PC-9 (cell line): ENCODE results near the gene KMT2A.
"Not testable (repeated sequence)": the region's sequence is repeated elsewhere in the genome, so short reads cannot be mapped to it uniquely, and the experiment has no call there.

Source experiments
- EZH2 ChIP-seq: fragments of 200-600 bp; sonication (generic); IDR thresholded peaks from 2 replicates; pipeline ENCODE4 v1.8.0; 2017; ENCODE audit warnings: antibody characterized with exemption, low read depth
- TF ChIP-seq, protein P1 (sequence below): fragments of 200-600 bp; sonication (generic); conservative IDR thresholded peaks from 2 replicates; pipeline ENCODE4 v1.6.1; 2017; ENCODE audit warnings: mixed run types, antibody characterized with exemption, mild to moderate bottlenecking, moderate library complexity

GRCh38 chr11:118571701-118572060, 135.4 kb downstream of the KMT2A start:
- TF ChIP-seq EZH2: not testable (repeated sequence)
- TF ChIP-seq, protein P1, sequence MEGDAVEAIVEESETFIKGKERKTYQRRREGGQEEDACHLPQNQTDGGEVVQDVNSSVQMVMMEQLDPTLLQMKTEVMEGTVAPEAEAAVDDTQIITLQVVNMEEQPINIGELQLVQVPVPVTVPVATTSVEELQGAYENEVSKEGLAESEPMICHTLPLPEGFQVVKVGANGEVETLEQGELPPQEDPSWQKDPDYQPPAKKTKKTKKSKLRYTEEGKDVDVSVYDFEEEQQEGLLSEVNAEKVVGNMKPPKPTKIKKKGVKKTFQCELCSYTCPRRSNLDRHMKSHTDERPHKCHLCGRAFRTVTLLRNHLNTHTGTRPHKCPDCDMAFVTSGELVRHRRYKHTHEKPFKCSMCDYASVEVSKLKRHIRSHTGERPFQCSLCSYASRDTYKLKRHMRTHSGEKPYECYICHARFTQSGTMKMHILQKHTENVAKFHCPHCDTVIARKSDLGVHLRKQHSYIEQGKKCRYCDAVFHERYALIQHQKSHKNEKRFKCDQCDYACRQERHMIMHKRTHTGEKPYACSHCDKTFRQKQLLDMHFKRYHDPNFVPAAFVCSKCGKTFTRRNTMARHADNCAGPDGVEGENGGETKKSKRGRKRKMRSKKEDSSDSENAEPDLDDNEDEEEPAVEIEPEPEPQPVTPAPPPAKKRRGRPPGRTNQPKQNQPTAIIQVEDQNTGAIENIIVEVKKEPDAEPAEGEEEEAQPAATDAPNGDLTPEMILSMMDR: not testable (repeated sequence)
